HG02981 (cell line): ENCODE data around the gene KCNK5.

ENCODE experiments used
- ATAC-seq: cut with Tn5 transposase; IDR thresholded peaks from one replicate; pipeline ENCODE4 v1.9.1; 2021; ENCODE audit warnings: mild to moderate bottlenecking, moderate library complexity; ENCODE audit not compliant: unreplicated experiment

Gene KCNK5

GRCh38 chr6:39217177-39217864 lies 12.0 kb downstream of the KCNK5 start:
- ATAC-seq: no peak

- no peak for ATAC-seq
Observed at GRCh38 chr6:39215640-39216158, 13.6 kb downstream of the KCNK5 start.

DNA sequence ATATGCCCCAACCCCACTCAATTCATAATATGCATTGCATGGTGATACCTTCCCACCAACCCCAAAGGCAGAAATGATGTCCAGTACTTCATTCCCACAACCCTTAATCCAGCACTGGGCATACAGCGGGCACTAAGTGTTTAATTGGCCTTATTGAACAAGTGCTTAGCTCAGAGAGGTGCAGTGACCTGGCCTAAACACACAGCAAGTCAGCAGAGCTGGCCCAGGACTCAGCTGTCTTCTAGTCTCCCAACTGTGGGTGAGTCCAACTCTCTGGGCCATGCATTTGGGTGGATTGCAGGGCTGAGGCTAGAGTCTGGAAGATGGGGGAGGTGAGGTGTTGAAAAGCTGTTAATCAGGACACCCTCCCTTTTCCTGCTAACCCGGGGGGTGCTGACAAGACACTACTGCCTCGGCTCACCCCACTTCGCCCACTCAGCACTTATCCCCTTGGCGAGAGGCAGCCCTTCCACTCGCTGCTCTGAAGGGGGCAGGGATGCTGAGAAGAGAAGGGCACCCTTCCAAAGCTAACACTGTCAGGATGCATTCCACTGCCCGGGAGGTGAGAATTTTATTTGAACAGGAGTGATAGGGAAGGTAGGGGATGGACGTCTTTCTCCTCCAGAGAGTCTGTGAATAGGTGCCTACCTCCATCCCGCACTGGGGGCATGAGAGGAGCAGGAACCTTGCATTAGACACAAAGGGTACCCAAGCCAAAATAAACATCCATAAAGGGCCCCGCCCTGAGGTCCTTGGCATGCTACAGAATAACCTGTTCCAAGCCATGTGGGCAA lies 14.2 kb downstream of the KCNK5 start:
- no peak for ATAC-seq

DNA sequence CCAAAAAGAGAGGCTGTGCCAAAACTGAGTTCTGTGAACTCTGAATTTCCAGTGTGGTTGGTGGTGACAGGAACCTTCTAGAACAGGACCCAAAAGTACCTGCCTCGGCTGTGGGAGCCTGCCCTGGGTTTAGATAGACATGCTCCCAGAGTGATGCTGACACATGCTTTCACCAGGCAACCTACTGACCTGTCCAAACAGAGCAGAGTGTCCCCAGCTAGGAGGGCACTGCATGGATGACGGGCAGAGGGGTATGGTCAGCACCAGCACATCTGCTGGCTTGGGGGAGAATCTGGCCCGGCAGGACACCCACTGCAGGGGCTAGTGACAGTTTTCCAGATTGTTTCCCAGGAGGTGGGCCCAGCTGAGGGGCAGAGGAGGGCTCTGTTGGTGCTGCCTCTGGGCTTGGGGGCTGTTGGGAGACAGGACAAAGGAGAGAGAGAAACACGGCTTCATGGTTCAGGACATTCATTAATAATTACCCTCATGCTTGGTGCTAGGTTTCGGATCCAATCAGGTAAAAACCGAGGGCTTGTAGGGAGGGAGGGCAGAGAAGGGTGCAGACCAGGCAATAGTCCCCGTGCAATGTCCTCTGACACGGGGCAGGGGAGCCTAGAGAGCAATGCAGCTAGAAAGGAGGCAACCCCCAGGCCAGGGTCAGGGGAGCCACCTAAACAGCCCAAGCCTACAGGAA lies 15.0 kb downstream of the KCNK5 start:
- no peak for ATAC-seq

GRCh38 chr6:39213195-39213920 lies 15.9 kb downstream of the KCNK5 start:
- no peak for ATAC-seq

- no peak for ATAC-seq
Observed at GRCh38 chr6:39211183-39211582, 18.1 kb downstream of the KCNK5 start.

DNA sequence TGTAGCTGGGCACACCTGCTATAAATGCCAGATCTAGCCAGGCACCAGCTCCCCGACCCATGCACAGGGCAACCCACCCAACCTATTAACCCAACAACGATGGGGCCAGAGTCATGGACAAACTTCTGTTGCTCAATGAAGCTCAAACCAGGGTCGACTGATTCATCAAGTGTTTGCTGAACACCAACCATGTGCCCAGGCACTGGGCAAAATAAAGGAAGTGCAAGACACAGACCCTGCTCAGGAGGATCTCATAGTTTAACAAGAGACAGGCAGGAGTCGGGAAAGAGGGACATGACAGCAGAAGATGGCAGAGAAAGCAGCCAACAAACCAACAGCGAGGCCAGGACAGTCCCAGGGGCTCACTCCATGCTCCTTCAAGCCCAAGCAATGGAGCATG lies 18.8 kb downstream of the KCNK5 start:
- no peak for ATAC-seq

GRCh38 chr6:39209911-39210310 lies 19.4 kb downstream of the KCNK5 start:
- no peak for ATAC-seq

GRCh38 chr6:39209360-39209811 lies 19.9 kb downstream of the KCNK5 start:
- no peak for ATAC-seq

- no peak for ATAC-seq
Observed at GRCh38 chr6:39208223-39208739, 21.0 kb downstream of the KCNK5 start.

GRCh38 chr6:39207416-39208222 lies 21.7 kb downstream of the KCNK5 start:
- ATAC-seq: no peak

- no peak for ATAC-seq
Observed at GRCh38 chr6:39206250-39206721, 23.0 kb downstream of the KCNK5 start.

- ATAC-seq: no peak
Observed at GRCh38 chr6:39204646-39205244, 24.5 kb downstream of the KCNK5 start.

DNA sequence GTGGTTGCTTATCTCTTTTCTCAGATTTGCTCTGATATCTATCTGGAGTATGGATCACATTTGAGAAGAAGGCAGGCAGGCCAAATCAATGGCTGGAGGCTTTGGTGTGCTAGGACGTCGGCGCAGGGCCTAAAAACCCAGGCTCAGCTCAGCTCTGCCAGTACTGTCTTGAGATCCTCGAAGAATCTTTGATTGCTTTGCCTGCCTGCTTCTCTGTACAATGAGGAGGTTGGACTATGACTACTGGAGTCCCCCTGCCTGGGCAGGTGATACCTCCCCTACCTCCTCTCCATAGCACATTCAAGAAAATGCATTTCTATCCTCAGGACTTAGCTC lies 25.1 kb downstream of the KCNK5 start:
- no peak for ATAC-seq

DNA sequence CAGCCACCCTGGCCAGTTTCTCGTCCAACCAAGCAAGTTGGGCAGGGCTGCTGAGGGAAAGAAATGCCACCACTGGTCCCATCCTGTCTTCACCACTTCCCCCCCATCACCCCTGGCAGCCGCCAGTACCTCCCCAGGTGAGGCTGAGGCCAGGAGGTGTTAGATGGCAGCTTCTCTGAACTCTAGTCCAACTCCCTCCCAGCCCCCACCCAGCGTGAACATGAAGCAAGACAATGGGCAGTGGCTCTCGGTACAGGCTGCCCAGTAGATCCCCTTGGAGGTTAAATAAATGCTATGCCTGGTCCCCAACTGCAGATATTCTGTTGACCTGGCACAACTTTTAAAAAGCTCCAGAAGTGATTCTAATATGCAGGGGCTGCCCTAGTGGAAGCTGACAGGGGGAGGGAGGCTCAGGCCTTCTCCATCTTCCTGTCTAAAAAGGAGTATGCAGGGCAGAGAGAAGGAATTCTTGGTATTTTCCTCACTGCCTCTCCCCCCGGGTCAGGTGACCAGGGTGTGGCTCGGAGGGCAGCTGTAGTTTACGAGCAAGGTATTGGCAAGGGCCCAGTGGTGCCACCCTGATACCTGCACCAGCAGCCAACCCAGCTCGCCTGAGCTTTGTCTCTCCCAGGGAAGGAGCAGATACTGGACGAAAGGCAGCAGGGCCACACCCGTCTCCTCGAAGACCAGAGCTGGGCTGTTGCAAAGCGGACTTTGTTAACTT lies 25.7 kb downstream of the KCNK5 start:
- no peak for ATAC-seq

GRCh38 chr6:39202166-39202565 lies 27.1 kb downstream of the KCNK5 start:
- no peak for ATAC-seq

DNA sequence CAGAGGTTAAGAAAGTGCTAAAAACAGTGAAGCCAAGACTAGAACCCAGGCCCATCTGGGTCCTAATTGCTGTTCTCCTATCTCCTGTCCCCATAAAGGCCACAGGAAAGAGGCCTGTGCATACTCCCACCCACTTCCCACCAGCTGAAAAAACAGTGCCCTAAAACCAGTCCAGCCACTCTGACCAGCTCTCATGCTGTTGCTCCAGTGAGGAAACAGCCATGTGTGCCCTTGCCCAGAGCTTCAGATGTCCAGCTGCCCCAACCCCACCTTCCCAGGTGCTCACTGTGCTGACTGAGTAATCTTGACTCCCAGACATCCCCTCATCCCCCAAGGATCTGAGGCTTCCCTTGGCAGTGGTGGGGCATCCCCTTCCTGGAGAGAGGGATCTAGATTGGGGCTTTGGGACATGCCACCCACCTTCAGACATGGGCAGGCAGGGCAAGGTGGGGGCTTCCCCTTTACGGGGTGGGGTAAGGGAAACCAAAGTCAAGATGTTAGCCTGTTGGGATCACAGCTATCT lies 28.7 kb downstream of the KCNK5 start:
- ATAC-seq: no peak

GRCh38 chr6:39199976-39200375 lies 29.3 kb downstream of the KCNK5 start:
- no peak for ATAC-seq
